Measurements from ENCODE around the gene FCGR2B. TPM values are rescaled to one million over a fixed set of nuclear protein-coding genes. Genes with fewer than 3 reads are reported as not detected.

The FCGR2B gene
- total RNA-seq, 1 experiment from 2014 or later: not detected

DNA sequence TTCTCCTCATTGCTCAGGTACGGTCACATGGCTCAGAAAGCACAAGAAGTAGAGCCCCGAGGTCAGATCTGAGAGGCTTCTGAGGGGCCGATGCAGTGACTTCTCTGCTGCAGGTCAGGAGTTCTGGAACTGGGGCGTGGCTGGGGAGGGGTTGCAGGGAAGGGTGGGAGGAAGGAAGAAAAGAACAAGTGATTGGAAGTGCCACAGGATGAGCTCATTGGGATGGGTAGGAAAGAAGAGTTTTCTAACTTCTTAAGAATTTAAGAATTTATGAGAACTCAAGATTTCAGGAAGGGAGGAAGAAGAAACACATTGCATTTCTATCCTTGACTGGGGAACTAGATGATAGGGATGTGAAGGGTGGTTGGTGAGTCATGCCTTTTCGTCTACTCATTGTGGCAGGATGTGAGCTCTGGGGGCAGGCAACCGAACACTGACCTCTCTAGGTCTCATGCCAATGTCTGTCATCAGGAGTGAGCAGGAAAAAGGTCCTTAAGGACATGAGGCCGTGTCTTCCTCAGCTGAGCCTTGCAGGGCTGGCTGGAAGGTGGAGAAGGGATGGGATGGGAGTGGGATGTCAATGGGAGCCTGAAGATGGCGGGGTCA lies 58.9 kb downstream of the FCGR2B start:
- DNase-seq: no peak
- Histone ChIP-seq H4K8ac (replicated peaks; ENCODE audit: insufficient read length, low read depth, low read length) (no peak overlapping the region), H3K4ac (ENCODE audit: low read depth, low read length) (no peak overlapping the region), H4K5ac (ENCODE audit: insufficient read length, low read depth, low read length) (no peak overlapping the region), H3K14ac (ENCODE audit: insufficient read depth, low read length) (no peak overlapping the region), H3K27me3 (ENCODE audit: insufficient read depth, low read length) (peaks cover 14% of the 10 kb centered on the region; the same call in 1 of the 2 replicates), H3K4me1 (ENCODE audit: insufficient read depth, low read length) (no peaks in the 10 kb centered on the region), H3K9ac (ENCODE audit: extremely low read depth, insufficient read length, low read length) (no peak overlapping the region), H3K23me2 (ENCODE audit: insufficient read length, low read depth, low read length, poor library complexity, severe bottlenecking) (peaks cover 9% of the 10 kb centered on the region), H3K79me2 (ENCODE audit: insufficient read depth, low read length) (no peaks in the 10 kb centered on the region), H3K27ac (ENCODE audit: insufficient read length, low read depth, low read length) (no peak overlapping the region), H3K56ac (ENCODE audit: insufficient read length, low read depth, low read length) (no peak overlapping the region), H4K20me1 (ENCODE audit: control insufficient read depth, insufficient read depth, insufficient read length) (no peaks in the 10 kb centered on the region), H3K4me2 (ENCODE audit: insufficient read depth, insufficient read length, low read length) (no peak overlapping the region), H3K23ac (ENCODE audit: insufficient read length, low read depth, low read length) (no peak overlapping the region), H2AK5ac (ENCODE audit: insufficient read length, low read length) (no peak overlapping the region), H2BK12ac (ENCODE audit: insufficient read length, low read depth, low read length) (no peak overlapping the region), H3T11ph (ENCODE audit: low read length) (no peak overlapping the region), H3K79me1 (ENCODE audit: insufficient read depth, low read depth, low read length, poor library complexity, severe bottlenecking) (no peaks in the 10 kb centered on the region), H4K91ac (ENCODE audit: insufficient read length, low read depth, low read length) (no peak overlapping the region), H2BK5ac (ENCODE audit: insufficient read length, low read length) (no peak overlapping the region), H2AFZ (ENCODE audit: low read length) (no peak overlapping the region), H2BK120ac (ENCODE audit: low read depth, low read length, poor library complexity, severe bottlenecking) (no peak overlapping the region), H3K18ac (ENCODE audit: insufficient read length, low read depth, low read length) (no peak overlapping the region), H2BK15ac (ENCODE audit: low read depth, low read length) (no peak overlapping the region), H2BK20ac (ENCODE audit: low read depth, low read length, poor library complexity, severe bottlenecking) (no peak overlapping the region), H3K9me3 (ENCODE audit: control insufficient read depth, low read depth, low read length) (no peaks in the 10 kb centered on the region)
- TF ChIP-seq, protein P1, sequence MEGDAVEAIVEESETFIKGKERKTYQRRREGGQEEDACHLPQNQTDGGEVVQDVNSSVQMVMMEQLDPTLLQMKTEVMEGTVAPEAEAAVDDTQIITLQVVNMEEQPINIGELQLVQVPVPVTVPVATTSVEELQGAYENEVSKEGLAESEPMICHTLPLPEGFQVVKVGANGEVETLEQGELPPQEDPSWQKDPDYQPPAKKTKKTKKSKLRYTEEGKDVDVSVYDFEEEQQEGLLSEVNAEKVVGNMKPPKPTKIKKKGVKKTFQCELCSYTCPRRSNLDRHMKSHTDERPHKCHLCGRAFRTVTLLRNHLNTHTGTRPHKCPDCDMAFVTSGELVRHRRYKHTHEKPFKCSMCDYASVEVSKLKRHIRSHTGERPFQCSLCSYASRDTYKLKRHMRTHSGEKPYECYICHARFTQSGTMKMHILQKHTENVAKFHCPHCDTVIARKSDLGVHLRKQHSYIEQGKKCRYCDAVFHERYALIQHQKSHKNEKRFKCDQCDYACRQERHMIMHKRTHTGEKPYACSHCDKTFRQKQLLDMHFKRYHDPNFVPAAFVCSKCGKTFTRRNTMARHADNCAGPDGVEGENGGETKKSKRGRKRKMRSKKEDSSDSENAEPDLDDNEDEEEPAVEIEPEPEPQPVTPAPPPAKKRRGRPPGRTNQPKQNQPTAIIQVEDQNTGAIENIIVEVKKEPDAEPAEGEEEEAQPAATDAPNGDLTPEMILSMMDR (conservative IDR thresholded peaks at IDR 0.05): no peak
- Mint-ChIP-seq H3K27me3 (ENCODE audit: low read depth) (peaks cover 60% of the 10 kb centered on the region), H3K36me3 (ENCODE audit: insufficient read depth in 1 of 3, low read depth in 3 of 3) (peaks cover 0 to 2% (median 0%) of the 10 kb centered on the region in 3 experiments; a peak in 2 of 7 replicates), H3K4me1 (peaks cover 5 to 9% of the 10 kb centered on the region in 2 experiments), H3K4me3 (no peak overlapping the region; a peak in 1 of 5 replicates), H3K27ac (no peak overlapping the region), H3K9me3 (no peaks in the 10 kb centered on the region; a peak in 1 of 5 replicates)
- WGBS (ENCODE audit: extremely low coverage, insufficient read length, low lambda C conversion rate): no CpG with 5 or more reads among the region's 8 CpGs

All from H9 (cell line).